D721Med (cell line): ENCODE measurements around the gene GPATCH2.
A peak's percentile ranks its signal among the peaks of the same experiment; 100 is the strongest.

Experiments used
- DNase-seq: peaks from one replicate; pipeline ENCODE4 v3.0.0; 2011; ENCODE audit warnings: low spot score; ENCODE audit not compliant: insufficient read length
- FAIRE-seq: peaks from 2 replicates; lab custom pipeline; 2011; peaks lifted over from hg19 to GRCh38; lab: Jason Lieb, UNC
- TF ChIP-seq, protein P1 (sequence below): IDR thresholded peaks from 2 replicates; pipeline ENCODE4 v1.5.1; 2012; ENCODE audit warnings: mild to moderate bottlenecking, control low read depth; ENCODE audit not compliant: insufficient read depth; ENCODE audit errors: missing control alignments

The GPATCH2 gene

DNA sequence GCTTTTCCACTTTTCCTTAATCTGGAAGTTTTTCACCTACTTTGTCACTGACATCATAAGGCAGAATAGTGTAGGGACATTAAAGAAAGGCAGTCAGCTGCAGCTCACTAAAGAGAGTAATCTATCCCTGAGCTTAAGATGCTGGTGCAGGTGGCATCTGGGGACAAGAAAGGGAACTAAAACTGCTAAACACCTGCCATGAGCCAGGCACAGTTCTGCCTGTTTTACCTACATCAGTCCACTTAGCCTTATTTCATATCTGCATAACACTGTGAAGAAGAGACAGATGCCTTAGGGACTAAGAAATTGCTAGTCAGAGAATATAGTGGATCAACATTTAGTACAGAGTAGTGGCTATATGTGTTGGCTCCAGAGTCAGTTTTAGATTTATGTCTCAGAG is 88.1 kb downstream of the GPATCH2 start:
- no peak for DNase-seq
- TF ChIP-seq, protein P1, sequence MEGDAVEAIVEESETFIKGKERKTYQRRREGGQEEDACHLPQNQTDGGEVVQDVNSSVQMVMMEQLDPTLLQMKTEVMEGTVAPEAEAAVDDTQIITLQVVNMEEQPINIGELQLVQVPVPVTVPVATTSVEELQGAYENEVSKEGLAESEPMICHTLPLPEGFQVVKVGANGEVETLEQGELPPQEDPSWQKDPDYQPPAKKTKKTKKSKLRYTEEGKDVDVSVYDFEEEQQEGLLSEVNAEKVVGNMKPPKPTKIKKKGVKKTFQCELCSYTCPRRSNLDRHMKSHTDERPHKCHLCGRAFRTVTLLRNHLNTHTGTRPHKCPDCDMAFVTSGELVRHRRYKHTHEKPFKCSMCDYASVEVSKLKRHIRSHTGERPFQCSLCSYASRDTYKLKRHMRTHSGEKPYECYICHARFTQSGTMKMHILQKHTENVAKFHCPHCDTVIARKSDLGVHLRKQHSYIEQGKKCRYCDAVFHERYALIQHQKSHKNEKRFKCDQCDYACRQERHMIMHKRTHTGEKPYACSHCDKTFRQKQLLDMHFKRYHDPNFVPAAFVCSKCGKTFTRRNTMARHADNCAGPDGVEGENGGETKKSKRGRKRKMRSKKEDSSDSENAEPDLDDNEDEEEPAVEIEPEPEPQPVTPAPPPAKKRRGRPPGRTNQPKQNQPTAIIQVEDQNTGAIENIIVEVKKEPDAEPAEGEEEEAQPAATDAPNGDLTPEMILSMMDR, result no peak
- peak; percentile 95 for FAIRE-seq

DNA sequence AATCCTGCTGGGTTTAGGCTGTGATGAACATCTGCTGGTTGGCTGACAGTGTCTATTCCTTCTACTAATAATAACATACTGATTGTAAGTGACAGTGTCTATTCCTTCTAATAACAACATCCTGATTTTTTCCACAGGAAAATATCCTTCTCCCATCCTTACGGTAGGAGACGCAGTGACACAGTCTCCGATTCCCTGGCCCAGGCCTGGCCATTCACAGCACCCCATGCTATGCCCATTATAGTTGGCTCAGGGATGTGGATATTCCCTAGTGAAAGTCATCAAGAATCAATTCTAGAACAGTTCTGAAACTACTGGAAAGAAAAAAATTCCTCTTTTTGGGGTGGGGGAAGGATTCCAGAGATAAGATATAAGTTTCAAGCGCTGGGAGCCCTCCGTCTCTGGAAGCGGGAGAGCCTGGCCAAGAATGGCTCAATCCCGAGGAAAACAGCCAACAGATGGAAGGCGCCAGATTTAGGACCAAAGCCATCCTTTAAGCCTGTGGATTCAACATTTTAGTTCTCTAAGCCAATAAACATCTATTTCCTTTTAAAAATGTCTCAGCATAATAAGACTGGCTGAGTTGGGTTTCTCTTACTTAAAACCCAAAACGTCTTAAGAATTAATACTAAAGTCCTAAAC is 88.6 kb downstream of the GPATCH2 start:
- TF ChIP-seq, protein P1, result no peak
- FAIRE-seq (peak; percentile 80), DNase-seq (no peak)

DNA sequence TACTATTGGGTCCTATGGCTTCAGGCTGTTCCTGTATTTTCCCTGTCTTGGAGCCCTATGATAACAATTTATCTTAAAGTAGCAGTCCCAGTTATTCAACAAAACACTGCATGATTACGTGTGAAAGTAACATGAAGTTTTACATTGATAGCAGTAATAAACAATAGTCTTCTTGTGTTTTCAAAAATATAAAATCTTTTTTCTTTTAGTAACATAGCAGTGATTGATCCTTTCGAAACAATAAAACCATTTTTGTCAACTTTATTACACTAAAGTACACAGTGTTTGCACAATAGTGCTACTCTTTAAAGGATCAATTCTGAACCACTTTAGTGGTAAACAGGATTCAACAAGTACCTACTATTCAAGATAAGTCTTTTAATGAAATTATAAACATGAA is 90.6 kb downstream of the GPATCH2 start:
- no peak for FAIRE-seq
- TF ChIP-seq, protein P1, result no peak
- no peak for DNase-seq

DNA sequence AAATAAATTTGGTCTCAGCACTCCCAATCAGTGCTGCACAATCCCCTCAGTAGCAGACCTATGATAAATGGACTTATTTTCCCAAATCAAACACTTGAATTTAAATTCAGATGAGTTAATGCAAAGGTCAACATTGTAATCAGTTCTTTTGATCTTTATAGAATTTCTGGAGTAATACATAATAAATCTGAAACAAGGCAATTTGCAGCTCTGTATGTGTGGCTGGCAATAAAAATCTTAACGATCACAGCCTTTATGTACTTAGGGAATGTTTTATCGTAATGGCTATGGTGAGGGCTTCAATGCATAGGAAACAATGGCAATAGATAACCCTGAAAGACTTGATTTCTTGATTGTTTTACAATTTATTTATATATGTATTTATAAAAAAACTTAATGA is 91.4 kb downstream of the GPATCH2 start:
- TF ChIP-seq, protein P1, result no peak
- FAIRE-seq (peak; percentile 16), DNase-seq (no peak)

DNA sequence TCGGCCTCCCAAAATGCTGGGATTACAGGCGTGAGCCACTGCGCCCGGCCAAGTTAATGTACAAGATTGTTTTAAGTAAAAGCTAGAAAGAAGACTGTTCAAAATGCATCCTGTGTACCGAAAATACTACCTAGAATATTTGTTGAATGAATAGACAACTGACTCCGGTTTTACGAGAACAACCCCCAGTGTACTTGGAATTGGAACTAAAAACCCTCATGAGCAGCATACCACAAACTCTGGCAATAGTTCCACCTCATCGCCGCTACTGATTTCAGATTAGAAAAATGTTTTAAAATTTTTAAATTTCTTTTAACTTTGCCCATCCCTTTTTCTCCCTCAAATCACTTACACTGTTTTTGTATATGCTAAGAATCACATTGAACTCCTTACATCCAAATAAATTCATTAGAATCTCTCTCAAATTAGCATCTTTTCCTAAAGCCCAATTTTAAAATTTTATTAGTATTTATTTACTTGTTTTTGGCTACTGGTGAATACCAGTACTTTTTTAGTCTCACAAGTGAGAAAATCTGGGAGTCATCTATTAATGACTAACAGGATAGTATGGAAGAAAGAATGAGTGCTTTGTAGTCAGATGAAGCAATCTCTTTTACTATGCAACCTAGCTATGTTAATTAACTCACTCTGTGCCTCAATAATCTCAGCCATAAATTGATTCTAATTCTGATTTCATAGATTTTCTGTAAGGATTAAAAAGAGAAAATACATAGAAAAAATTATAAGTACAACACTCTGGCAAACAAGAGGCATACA is 95.1 kb downstream of the GPATCH2 start:
- FAIRE-seq (no peak), DNase-seq (no peak)
- TF ChIP-seq, protein P1, result no peak

DNA sequence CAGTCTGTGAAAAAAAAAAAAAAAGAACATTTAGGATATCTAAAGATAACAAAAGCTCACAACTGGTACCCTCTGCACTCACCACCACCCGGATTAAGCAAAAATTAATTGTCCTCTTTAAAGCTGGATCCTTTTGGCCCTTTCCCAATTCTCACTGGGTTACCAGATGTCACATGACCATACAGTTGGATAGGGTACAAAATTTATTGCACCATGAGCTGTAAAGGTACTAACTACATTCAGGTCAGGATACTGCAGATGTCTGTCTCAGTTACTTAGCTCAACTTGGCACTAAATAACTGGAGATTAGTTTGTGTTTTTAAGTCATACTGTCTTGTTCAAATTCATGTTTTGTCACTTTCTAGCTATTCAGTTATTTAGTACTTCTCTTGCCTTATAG is 96.3 kb downstream of the GPATCH2 start:
- DNase-seq (no peak), FAIRE-seq (peak; percentile 75)
- TF ChIP-seq, protein P1, result no peak

DNA sequence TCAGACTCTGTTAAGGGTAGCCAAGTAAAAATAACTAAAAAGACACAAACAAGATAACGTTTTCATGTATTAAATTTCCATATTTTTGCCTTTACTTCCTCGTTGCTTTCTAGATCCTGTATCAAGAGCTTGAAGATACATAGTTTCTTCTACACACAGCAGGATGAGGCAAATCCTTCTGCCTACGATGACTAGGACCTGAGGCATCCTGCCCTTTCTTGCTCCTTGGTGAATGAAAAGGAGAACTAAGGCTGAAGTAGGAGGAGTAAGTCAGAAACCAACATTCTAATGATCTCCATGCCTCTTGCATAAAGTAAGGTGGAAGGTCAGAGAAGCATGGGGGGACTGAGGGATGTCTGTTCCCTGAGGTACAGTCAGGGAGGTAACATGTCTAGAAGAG is 102.6 kb downstream of the GPATCH2 start:
- TF ChIP-seq, protein P1, result no peak
- peak; percentile 21 for FAIRE-seq
- DNase-seq, result no peak
